GM18526 (cell line): Measurements from ENCODE around the gene WSB1.

Source experiments
- POLR2A ChIP-seq: IDR thresholded peaks from 3 replicates; pipeline ENCODE4 v1.6.1; 2011; ENCODE audit not compliant: insufficient read length; ENCODE audit errors: extremely low read depth

WSB1 gene

DNA sequence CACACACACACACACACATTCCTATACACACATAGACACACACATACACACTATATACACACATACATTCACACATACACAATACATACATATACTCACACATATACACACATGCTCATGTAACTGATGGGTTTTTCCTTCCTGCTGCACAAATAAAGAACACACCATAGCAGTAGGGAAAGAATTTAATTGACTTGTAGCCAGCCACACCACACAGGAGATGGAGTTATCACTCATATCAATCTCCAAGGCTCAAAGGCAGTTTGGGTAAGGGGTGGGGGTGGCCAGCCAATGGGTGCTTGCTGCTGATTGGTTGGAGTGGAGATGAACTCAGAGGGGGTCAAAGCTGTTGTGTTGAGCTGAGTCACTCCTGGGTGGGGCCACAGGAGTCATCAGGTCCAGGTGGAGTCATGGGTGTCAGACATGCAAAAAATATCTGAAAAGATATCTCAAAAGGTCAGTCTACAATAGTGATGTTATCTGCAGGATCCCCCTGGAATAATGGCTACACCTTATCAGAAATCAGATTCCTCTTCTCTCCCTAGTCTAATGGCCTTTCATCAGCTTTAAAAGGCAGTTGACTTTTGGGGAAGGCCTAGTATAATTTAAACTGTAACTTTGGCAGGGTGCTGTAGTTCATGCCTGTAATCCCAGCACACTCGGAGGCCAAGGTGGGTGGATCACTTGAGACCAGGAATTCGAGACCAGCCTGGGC is 46.1 kb downstream of the WSB1 start:
- no peak for TF ChIP-seq POLR2A

DNA sequence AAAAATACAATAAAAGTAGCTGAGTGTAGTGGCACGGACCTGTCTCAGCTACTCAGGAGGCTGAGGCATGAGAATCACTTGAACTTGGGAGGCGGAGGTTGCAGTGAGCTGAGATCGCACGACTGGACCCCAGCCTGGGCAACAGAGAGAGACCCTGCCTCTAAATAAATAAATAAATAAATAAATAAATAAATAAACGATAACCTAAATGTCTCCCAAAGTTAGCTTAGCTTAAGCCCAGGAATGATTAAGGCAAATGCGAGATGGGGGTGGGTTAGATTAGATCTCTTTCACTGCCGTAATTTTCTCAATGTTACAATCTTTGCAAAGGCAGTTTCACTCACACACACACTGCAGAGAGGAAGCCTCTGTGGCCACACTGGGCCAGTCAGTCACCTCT is 46.7 kb downstream of the WSB1 start:
- TF ChIP-seq POLR2A, result no peak

DNA sequence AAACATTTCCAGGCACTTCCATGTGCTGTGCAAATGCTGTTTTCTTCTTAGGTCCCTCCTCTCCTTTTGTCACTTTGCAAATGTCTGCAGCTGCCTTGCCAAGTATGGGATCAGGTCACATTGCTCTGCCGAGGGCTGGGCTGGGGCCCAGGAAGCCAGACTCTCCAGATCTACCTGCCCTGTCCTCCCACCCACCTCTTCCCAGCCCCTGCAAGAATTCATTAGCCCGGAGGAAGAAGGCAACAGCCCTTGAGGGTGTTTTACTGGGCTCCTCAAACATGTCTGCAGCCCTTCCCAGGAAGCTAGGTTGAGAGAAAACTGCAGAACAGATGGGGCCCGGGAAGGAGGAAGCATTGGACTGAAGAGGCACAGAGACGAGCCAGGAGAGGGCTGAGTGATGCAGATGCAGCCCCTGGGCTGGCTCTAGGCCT is 47.1 kb downstream of the WSB1 start:
- no peak for TF ChIP-seq POLR2A

DNA sequence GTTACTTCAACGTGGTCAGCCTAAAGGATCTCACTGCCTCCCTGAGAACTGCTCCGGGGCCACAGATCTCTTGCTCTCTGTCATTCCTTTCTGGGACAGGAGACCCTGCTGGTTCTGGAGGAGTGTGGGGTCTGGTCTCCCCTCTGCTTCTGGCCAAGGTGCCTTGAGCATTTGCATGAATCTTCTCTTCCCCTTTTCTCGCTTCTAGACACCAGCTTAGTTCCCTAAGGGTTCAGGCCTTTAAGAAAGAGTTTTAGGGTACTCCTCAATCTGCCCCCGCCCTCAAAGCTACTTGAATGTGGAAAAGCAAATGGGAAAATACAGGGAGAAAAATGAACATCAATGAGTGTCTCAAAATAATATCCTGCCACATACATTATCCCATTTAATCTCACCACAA is 48.1 kb downstream of the WSB1 start:
- TF ChIP-seq POLR2A, result no peak

DNA sequence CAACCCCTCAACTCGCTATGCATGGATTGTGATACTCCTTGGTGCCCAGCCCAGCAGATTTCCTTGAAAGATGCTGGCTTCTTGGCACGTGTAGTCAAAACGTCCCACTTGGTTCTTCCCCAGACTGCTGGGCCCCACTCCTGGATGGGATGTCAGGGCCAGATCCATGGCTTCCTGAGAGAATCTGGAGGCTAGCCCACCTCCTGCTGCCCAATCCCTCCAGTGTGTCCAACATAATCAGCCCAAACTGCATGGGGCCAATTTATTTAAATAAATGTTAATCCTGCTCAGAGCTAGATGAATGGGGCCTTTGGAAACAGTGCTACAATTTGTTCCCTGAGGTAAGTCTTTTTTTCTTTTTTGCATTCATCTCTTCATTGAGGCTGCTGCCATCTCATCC is 49.4 kb downstream of the WSB1 start:
- no peak for TF ChIP-seq POLR2A

DNA sequence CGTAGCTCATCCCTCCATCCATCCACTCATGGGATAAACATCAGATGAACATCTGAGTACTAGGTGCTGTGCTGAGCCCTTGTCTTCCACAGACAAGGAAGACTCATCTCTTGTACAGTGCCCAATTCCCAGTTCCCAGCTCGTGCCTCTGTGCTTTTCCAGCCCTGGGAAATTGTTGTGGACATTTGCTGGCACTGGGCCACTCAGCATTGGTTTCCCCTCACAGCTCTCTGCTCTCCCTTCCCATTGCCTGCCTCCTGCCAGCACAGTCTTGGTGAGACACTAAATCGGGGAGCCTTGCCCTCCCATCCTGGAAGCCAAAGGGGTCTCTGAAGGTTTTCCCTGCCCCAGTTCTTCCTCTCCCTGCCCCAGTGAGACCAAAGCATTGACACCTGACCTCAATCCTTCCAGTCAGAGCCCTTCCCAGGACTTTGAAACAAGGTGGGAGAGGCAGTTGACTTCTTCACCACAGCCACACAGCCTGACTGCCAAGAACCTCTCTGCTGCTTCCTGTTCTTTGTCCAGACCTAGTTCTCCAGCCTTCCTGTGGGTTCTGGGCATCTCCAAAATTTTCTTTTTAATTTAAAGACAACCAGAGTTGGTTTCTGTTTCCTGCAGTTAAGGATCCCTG is 50.2 kb downstream of the WSB1 start:
- TF ChIP-seq POLR2A, result no peak

DNA sequence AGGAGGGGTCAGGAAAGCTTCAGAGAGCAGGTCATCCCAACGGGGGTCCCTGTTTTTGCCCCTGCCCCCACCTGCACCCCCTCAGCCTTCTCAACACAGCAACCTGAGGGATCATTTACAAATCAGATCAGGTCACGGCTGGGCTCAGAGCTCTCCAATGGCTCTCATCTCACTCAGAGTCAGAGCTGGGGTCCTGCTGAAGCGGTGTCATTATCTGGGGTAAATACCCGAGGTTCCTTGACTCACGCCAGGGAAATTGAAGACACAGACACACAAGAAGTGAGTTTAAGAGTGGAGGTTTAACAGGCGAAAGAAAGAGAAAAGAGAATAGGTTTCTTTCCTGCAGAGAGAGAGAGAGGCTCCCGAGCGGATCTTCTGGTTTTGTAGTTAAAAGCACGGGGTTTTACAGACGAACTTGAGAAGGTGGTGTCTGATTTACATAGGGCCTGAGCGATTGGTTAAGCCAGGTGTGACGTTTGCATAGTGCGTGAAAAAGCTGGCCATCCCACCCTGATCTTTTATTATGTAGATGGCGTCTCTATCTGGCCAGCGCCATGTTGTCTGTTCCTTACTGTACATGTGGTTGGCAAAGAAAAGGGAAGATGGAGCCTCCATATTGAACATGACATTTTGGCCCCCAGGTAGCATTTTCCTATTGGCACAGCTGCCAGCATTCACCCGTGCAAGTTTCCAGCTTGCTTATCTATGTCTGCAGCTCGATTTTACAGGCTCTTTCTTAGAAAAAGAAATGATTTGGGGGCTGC is 51.4 kb downstream of the WSB1 start:
- TF ChIP-seq POLR2A, result no peak

DNA sequence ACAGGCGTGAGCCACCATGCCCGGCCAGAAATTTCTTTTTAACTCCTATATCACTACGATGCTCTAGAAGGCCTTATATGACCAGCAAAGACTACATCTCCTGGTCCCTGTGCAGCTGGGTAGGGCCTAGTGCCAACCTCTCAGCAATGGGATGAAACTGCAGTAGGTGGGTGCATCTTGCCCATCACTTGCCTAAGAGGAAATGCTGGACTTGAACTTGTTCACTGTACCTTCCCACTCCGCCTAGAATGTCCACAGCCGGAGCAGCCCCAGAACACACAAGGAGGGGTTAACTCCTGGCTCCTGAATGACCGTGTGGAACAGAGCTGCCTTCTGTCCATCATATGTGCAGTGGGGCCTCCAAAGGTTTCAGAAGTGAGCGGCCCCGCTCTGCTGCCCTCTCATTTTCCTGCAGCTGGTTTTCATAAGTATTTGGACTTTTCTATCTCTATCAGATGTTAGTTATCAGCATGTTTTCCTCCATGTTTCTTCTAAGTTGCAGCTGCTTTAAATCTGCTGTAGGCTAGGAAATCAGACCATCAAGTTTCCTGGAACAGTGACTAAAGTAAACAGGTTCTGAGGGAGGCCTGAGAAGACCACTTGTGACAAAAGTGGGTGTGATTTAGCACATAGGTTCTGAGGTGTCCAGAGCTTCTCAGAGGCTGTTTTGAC is 52.5 kb downstream of the WSB1 start:
- no peak for TF ChIP-seq POLR2A

DNA sequence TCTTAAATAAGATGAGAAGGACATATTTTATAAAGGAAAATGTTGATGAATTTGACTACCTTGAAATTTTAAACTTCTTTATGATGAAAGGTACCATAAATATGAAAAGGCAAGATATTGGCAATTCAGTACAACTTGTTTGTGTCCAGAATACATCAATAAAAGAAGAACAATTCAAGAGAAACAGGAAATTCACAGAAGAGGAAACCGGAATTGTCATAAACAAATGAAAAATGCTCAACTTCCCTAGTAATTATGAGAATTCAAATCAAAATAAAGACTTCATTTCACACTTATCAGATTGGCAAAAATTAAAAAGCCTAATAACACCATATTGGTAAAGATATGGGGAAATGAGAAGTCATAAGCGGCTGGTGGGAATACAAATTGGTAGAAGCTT is 54.3 kb downstream of the WSB1 start:
- TF ChIP-seq POLR2A, result no peak

DNA sequence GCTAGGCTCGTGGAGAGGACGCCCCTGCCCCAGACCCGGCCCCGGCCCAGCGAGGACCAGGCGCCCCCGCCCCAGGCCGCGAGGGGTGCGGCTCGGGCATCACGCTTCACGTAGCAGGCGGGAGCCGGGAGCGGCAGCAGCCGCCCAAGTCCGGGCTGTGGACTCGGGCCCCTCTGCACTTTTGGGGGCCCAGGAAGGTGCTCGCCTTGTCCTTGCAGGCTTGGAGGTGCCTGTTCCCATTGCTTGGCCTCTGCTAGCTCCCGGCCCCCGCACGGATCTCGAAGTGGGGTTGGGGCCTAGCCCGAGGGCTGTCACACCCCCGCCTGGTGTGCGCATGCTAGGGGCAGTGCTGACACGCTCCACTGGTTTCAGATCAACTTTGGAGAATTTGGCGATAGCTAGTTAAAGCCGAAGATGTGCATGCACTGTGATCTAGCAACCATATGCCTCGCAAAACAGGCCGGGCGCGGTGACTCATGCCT is 55.7 kb downstream of the WSB1 start:
- no peak for TF ChIP-seq POLR2A

DNA sequence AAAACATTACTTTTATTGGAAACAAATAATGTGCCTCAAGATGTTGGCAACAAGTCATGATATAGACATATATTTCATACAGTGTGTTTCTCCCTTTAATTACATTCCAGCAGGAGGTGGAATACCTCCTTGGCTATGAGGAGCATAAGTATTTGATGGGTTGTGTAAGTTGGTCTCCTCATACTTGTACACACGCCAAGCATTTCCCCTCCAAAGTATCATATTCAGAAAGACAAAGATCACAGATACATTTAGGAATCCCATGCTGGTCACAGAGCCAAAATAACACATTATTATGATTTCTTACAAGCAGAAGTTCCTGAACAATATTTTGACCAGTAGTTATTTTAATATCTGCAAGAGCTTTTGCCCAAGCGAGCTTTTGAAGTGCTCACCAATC is 57.8 kb downstream of the WSB1 start:
- TF ChIP-seq POLR2A, result no peak

DNA sequence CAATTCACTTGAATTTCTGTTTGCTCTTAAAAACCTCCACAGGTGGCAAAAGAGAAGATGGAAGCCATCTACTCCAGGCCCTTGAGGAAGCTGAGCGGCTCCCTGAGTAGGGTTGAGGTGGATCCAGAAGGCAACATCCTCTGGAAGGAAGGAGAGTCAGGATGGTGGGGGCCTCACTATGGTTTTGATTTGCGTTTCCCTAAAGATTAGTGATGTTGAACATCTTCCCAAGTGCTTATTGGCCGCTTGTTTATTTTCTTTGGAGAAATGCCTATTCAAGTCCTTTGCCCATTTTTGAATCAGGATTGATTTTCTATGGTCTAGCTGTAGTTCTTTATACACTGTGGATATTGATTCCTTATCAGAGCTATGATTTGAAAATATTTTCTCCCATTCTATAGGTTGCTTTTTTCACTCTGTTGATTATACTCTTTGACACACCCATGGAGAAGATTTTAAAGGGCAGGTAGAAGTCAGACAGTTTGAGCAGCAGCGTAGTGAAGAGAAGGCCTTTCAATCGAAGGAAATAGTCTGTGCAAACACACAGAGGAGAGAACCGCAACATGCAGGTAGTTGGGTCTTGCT is 58.6 kb downstream of the WSB1 start:
- no peak for TF ChIP-seq POLR2A

DNA sequence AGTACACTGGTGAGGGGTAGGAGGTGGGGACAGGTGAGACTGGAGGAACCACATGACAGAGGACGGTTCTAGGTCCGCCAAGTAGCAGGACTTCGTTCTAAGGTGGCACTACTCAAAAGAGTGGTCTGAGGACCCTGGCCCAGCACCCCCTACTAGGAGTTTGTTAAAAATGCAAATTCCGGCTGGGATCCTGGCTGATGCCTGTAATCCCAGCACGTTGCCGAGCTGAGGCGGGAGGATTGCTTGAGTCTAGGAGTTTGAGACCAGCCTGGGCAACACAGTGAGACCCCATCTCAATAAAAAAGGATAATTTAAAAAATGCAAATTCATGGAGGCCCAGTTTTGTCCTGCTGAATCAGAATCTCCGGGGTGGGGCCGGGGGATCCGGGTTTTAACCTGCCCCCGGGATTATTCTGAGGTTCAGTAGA is 59.1 kb downstream of the WSB1 start:
- TF ChIP-seq POLR2A, result no peak

DNA sequence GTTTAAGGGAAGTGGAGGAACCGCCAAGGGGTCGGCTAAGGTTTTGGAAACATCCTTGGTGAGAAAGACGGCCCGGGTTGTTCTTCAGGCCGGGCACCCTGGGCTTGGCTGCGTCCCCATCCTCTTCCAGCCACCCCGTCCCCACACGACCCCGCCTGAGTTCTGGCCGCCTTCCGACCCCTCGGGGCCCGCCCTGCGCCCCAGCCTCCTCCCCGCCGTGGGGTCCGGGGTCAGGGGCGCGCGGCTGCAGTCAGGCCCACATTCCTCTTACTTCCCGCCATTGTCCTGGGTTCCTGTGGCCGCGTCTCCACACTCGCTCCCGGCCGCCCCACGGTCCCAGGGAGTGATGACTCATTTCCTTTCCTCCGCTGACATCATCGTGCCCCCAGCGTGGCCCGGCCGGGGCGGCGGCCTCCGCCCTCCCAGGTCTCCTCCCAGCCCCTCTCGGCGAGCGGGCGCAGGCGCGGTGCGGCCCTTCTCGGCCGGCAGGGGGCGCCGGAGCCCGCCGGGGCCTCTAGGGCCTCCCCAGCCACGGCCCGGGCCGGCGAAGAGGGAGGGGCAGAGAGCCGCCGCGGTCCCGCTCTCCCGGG is 59.6 kb downstream of the WSB1 start:
- peak; percentile 69 for TF ChIP-seq POLR2A

DNA sequence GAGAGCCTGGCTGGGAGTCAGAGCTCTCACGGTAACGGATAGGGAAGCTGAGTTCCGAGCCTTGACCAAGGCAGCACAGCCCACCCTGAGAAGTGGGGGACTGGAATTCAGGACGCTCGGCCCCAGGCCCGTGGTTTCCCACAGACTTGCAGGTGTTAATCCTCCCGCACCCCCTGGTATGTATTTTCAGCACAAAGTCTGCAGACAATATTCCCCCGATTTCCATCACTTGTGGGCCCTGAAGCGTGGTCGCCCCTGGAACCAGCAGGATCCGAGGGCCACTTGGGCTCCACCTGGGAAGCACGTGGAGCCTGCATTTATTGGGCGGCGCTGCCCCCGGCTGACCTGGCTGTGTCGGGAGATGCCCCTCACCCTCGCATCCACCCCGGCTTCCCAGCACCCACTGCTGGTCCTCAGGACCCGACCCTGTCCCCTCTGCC is 60.2 kb downstream of the WSB1 start:
- TF ChIP-seq POLR2A, result no peak
